Measurements from ENCODE around the gene MCM9. TPM values are rescaled to one million over a fixed set of nuclear protein-coding genes. Genes with fewer than 3 reads are reported as not detected.

The MCM9 gene
- 4.6 and 5.0 TPM in 2 replicates for polyA plus RNA-seq (2013)

DNA sequence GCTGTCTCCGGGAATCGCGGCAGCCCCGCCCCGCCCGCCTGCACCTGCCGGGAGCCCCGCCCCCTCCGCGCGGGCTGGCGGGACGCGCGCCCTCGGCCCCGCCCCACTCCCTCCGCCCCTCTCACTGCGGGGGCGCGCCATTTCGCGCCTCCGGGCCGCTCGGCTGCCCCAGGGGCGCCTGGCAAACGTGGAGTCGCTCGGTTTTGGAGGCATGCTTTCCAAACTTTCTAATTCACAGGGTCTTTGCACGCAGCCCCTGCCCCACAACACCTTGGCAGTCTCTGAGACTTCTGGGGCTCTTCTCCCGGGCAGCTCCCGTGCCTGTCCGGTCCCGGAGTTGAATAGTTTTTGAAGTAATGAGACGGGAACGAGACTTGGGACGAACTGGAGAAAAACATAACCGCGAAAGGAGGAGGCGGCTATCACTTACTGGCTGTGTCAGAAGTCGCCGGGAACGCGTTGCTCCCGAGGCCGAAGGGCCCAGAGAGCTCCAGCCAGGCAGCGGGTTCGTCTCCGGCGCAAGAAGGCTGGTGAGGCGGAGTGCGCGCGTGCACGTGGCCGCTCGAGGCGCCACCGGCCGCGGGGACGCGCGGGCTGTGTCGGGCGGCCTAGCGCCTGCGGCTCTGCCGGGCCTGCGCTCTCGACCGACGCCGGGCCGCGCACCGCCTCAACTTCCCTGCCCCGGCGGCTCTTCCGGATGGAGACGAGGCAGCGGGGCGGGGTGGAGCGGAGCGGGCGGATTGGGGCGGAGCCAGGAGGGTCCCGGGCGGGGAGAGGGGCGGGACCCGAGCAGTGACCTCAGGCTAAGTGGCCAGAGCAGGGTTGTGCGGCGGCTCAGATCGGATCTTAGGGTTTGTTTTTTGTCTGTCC lies at the start of gene MCM9:
MCM9 (minus strand) TSS at position 699 of the 870 bp plus-strand sequence. CDS start 3,436 bp downstream, outside the sequence.
- peak within 1 kb of the TSS; percentile 89 for H3K14ac ChIP-seq (ENCODE audit: low read length)
- peak within 1 kb of the TSS; percentile 97 for H3K4me2 ChIP-seq (ENCODE audit: low read length)
- H4K8ac ChIP-seq (ENCODE audit: low read depth, low read length): peak within 1 kb of the TSS; percentile 83
- peaks cover 0 to 1% of the 10 kb centered on the region in 2 experiments for H3K36me3 ChIP-seq (ENCODE audit: control insufficient read depth in 1 of 2, insufficient read depth in 2 of 2, low read length in 2 of 2)
- H3K9ac ChIP-seq (ENCODE audit: low read length): peak within 1 kb of the TSS; percentile 87
- H2AFZ ChIP-seq (ENCODE audit: insufficient read depth, low read length, poor library complexity): peak within 1 kb of the TSS; percentile 75
- peak within 1 kb of the TSS; percentile 89 for H3K4me3 ChIP-seq (ENCODE audit: low read depth, low read length)
- H2BK5ac ChIP-seq (ENCODE audit: low read depth, low read length, poor library complexity): peak within 1 kb of the TSS; percentile 64
- H3K27ac ChIP-seq (ENCODE audit: low read depth, low read length): peak within 1 kb of the TSS; percentile 84
- no peaks in the 10 kb centered on the region for H3K27me3 ChIP-seq (ENCODE audit: insufficient read depth, low read length)
- H2BK120ac ChIP-seq (ENCODE audit: insufficient read depth, low read length, poor library complexity): peak within 1 kb of the TSS; percentile 23
- peak within 1 kb of the TSS; percentile 57 for H4K12ac ChIP-seq (ENCODE audit: low read depth, low read length)
- H3K79me1 ChIP-seq (ENCODE audit: low read length): peaks cover 5% of the 10 kb centered on the region
- peak within 1 kb of the TSS; percentile 68 for H3K4ac ChIP-seq (ENCODE audit: low read depth, low read length)
- H3K4me1 ChIP-seq (ENCODE audit: control insufficient read depth in 1 of 2, insufficient read depth in 2 of 2, low read length in 2 of 2): no peaks in the 10 kb centered on the region
- peak within 1 kb of the TSS; percentile 91 for H4K91ac ChIP-seq (ENCODE audit: low read depth, low read length)
- peak within 1 kb of the TSS; percentile 10 for H2BK12ac ChIP-seq (ENCODE audit: low read length)
- H2AK5ac ChIP-seq (ENCODE audit: low read length): no peak within 1 kb of the TSS
- H3K9me3 ChIP-seq (ENCODE audit: insufficient read depth, low read depth, low read length): no peaks in the 10 kb centered on the region
- peak; percentile 94 to 95 for DNase-seq
- peak within 1 kb of the TSS; percentile 57 for H3K18ac ChIP-seq (ENCODE audit: low read length)
- no peak within 1 kb of the TSS for H3K23ac ChIP-seq (ENCODE audit: low read length)
- peaks cover 2% of the 10 kb centered on the region for H3K79me2 ChIP-seq (ENCODE audit: control insufficient read depth, insufficient read depth, low read length, poor library complexity)
- no CpG with 5 or more reads among the region's 95 CpGs for WGBS (ENCODE audit: extremely low coverage, insufficient coverage, insufficient read length)

DNA sequence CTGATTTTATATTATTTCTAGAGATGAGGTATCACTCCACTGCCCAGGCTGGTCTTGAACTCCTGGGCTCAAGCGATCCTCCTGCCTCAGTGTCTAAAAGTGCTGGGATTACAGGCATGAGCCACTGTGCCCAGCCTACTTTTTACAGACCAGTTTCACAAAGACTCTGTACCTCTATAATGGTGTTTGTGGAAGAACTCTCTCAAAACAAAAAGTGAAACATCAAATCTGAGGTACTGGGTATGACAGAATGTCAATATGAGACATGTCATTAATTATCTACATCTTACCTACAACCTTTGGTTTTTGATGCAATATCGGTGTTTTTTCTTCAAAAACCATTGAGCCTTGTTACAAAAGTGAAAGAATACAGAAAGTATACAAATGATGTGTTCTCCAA lies 49.4 kb upstream of the MCM9 start:
- Histone ChIP-seq H3K79me2 (ENCODE audit: control insufficient read depth, insufficient read depth, low read length, poor library complexity) (no peaks in the 10 kb centered on the region), H3K4me2 (ENCODE audit: low read length) (no peak overlapping the region), H3K36me3 (ENCODE audit: control insufficient read depth in 1 of 2, insufficient read depth in 2 of 2, low read length in 2 of 2) (no peaks in the 10 kb centered on the region), H2AK5ac (ENCODE audit: low read length) (no peak overlapping the region), H3K18ac (ENCODE audit: low read length) (no peak overlapping the region), H3K79me1 (ENCODE audit: low read length) (no peaks in the 10 kb centered on the region), H2BK5ac (ENCODE audit: low read depth, low read length, poor library complexity) (no peak overlapping the region), H3K27ac (ENCODE audit: low read depth, low read length) (no peak overlapping the region), H3K4ac (ENCODE audit: low read depth, low read length) (no peak overlapping the region), H4K12ac (ENCODE audit: low read depth, low read length) (no peak overlapping the region), H3K9me3 (ENCODE audit: insufficient read depth, low read depth, low read length) (no peaks in the 10 kb centered on the region), H3K23ac (ENCODE audit: low read length) (no peak overlapping the region), H2BK12ac (ENCODE audit: low read length) (no peak overlapping the region), H4K91ac (ENCODE audit: low read depth, low read length) (no peak overlapping the region), H2BK120ac (ENCODE audit: insufficient read depth, low read length, poor library complexity) (no peak overlapping the region), H3K14ac (ENCODE audit: low read length) (no peak overlapping the region), H2AFZ (ENCODE audit: insufficient read depth, low read length, poor library complexity) (no peak overlapping the region), H3K27me3 (ENCODE audit: insufficient read depth, low read length) (no peaks in the 10 kb centered on the region), H3K4me1 (ENCODE audit: control insufficient read depth in 1 of 2, insufficient read depth in 2 of 2, low read length in 2 of 2) (no peaks in the 10 kb centered on the region), H4K8ac (ENCODE audit: low read depth, low read length) (no peak overlapping the region), H3K4me3 (ENCODE audit: low read depth, low read length) (no peak overlapping the region), H3K9ac (ENCODE audit: low read length) (no peak overlapping the region)
- WGBS (ENCODE audit: extremely low coverage, insufficient coverage, insufficient read length): no CpG with 5 or more reads among the region's 2 CpGs
- no peak for DNase-seq

DNA sequence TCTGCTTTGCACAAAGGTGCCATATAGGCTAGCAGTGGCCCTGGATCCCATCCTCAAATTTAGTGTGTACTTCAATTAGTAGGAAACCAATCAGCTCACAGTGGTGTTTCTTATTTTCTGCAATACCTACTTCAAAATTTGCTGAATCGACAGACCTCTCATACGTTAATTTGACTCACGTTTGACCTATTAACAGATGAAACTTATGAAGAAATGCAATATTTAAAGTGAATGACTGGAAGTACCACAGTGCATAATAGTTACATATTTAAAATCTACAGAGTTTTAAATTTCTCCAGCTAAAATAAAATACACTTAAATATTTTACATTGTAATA lies 47.6 kb upstream of the MCM9 start:
- no peak overlapping the region for H4K12ac ChIP-seq (ENCODE audit: low read depth, low read length)
- no peak overlapping the region for H3K4ac ChIP-seq (ENCODE audit: low read depth, low read length)
- H3K36me3 ChIP-seq (ENCODE audit: control insufficient read depth in 1 of 2, insufficient read depth in 2 of 2, low read length in 2 of 2): no peaks in the 10 kb centered on the region
- H3K23ac ChIP-seq (ENCODE audit: low read length): no peak overlapping the region
- no peaks in the 10 kb centered on the region for H3K79me2 ChIP-seq (ENCODE audit: control insufficient read depth, insufficient read depth, low read length, poor library complexity)
- H3K4me2 ChIP-seq (ENCODE audit: low read length): no peak overlapping the region
- WGBS (ENCODE audit: extremely low coverage, insufficient coverage, insufficient read length): no CpG with 5 or more reads among the region's 3 CpGs
- H2BK12ac ChIP-seq (ENCODE audit: low read length): no peak overlapping the region
- no peak overlapping the region for H3K14ac ChIP-seq (ENCODE audit: low read length)
- no peak overlapping the region for H3K27ac ChIP-seq (ENCODE audit: low read depth, low read length)
- no peak overlapping the region for H2BK120ac ChIP-seq (ENCODE audit: insufficient read depth, low read length, poor library complexity)
- no peaks in the 10 kb centered on the region for H3K4me1 ChIP-seq (ENCODE audit: control insufficient read depth in 1 of 2, insufficient read depth in 2 of 2, low read length in 2 of 2)
- H3K9ac ChIP-seq (ENCODE audit: low read length): no peak overlapping the region
- no peak overlapping the region for H2BK5ac ChIP-seq (ENCODE audit: low read depth, low read length, poor library complexity)
- no peak overlapping the region for H4K8ac ChIP-seq (ENCODE audit: low read depth, low read length)
- no peak overlapping the region for H2AFZ ChIP-seq (ENCODE audit: insufficient read depth, low read length, poor library complexity)
- no peak overlapping the region for H3K4me3 ChIP-seq (ENCODE audit: low read depth, low read length)
- no peak overlapping the region for H3K18ac ChIP-seq (ENCODE audit: low read length)
- no peak overlapping the region for H2AK5ac ChIP-seq (ENCODE audit: low read length)
- no peaks in the 10 kb centered on the region for H3K79me1 ChIP-seq (ENCODE audit: low read length)
- no peaks in the 10 kb centered on the region for H3K27me3 ChIP-seq (ENCODE audit: insufficient read depth, low read length)
- no peaks in the 10 kb centered on the region for H3K9me3 ChIP-seq (ENCODE audit: insufficient read depth, low read depth, low read length)
- no peak for DNase-seq
- H4K91ac ChIP-seq (ENCODE audit: low read depth, low read length): no peak overlapping the region

DNA sequence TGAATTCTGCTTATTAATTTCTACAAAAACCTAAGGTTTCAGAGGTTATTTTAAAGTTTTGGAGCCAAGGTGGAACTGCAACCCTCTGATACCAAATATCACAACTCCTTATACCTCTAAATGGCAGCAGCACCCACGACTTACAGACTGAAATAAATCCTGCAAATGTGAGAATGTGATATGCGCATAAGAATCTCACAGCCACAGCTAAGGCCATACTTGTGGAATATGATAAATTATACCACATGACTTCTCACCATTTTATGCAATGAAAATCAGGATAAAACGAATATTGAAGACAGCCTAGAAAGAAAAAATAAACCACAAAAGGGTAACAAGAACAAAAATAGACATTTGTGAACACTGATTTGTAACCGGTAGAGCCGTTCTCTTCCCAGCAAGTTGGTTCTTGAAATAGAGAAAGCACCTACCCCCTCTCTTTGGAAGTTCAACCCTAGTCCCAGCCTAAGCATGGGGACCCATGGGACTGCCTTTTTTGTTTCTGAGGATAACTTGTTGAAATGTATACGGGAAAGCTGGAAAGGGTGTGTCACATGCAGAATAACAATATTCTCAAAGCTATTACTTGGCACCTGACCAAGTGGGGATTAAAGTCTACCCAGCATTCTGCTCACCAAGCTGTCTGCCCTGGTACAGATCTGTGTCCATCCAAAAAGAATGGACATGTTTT lies 47.1 kb upstream of the MCM9 start:
- Histone ChIP-seq H3K18ac (ENCODE audit: low read length) (no peak overlapping the region), H2BK120ac (ENCODE audit: insufficient read depth, low read length, poor library complexity) (no peak overlapping the region), H2BK5ac (ENCODE audit: low read depth, low read length, poor library complexity) (no peak overlapping the region), H3K27ac (ENCODE audit: low read depth, low read length) (no peak overlapping the region), H3K14ac (ENCODE audit: low read length) (no peak overlapping the region), H3K27me3 (ENCODE audit: insufficient read depth, low read length) (no peaks in the 10 kb centered on the region), H2AFZ (ENCODE audit: insufficient read depth, low read length, poor library complexity) (no peak overlapping the region), H2BK12ac (ENCODE audit: low read length) (no peak overlapping the region), H4K12ac (ENCODE audit: low read depth, low read length) (no peak overlapping the region), H3K23ac (ENCODE audit: low read length) (no peak overlapping the region), H3K4me2 (ENCODE audit: low read length) (no peak overlapping the region), H4K8ac (ENCODE audit: low read depth, low read length) (no peak overlapping the region), H3K36me3 (ENCODE audit: control insufficient read depth in 1 of 2, insufficient read depth in 2 of 2, low read length in 2 of 2) (peaks cover 0 to 1% of the 10 kb centered on the region in 2 experiments), H4K91ac (ENCODE audit: low read depth, low read length) (no peak overlapping the region), H3K4ac (ENCODE audit: low read depth, low read length) (no peak overlapping the region), H3K9ac (ENCODE audit: low read length) (no peak overlapping the region), H3K9me3 (ENCODE audit: insufficient read depth, low read depth, low read length) (no peaks in the 10 kb centered on the region), H3K4me1 (ENCODE audit: control insufficient read depth in 1 of 2, insufficient read depth in 2 of 2, low read length in 2 of 2) (no peaks in the 10 kb centered on the region), H3K79me2 (ENCODE audit: control insufficient read depth, insufficient read depth, low read length, poor library complexity) (no peaks in the 10 kb centered on the region), H3K79me1 (ENCODE audit: low read length) (no peaks in the 10 kb centered on the region), H3K4me3 (ENCODE audit: low read depth, low read length) (no peak overlapping the region), H2AK5ac (ENCODE audit: low read length) (no peak overlapping the region)
- WGBS (ENCODE audit: extremely low coverage, insufficient coverage, insufficient read length): no CpG with 5 or more reads among the region's 6 CpGs
- DNase-seq: no peak

Measured in trophoblast cell (in vitro differentiated cells and primary cell).